GM13977 (cell line): ENCODE results near the gene FSD2.

Experiments used
- DNase-seq: peaks from one replicate; pipeline ENCODE4 v3.0.0; 2012; ENCODE audit warnings: low spot score
- CTCF ChIP-seq: IDR thresholded peaks from 2 replicates; pipeline ENCODE4 v1.5.1; 2012; ENCODE audit warnings: mild to moderate bottlenecking, control low read depth; ENCODE audit not compliant: insufficient read depth; ENCODE audit errors: extremely low read depth, missing control alignments
- in situ Hi-C: fragments of 300-500 bp; cut with MboI; formaldehyde crosslinking; loops from one replicate; pipeline ENCODE4 v1.12.0; 2022; ENCODE audit warnings: low sequenced_read_pairs, low pct_unique_long_range_greater_than_20kb, mixed read lengths, inconsistent platforms; ENCODE audit not compliant: unreplicated experiment

The FSD2 gene

DNA sequence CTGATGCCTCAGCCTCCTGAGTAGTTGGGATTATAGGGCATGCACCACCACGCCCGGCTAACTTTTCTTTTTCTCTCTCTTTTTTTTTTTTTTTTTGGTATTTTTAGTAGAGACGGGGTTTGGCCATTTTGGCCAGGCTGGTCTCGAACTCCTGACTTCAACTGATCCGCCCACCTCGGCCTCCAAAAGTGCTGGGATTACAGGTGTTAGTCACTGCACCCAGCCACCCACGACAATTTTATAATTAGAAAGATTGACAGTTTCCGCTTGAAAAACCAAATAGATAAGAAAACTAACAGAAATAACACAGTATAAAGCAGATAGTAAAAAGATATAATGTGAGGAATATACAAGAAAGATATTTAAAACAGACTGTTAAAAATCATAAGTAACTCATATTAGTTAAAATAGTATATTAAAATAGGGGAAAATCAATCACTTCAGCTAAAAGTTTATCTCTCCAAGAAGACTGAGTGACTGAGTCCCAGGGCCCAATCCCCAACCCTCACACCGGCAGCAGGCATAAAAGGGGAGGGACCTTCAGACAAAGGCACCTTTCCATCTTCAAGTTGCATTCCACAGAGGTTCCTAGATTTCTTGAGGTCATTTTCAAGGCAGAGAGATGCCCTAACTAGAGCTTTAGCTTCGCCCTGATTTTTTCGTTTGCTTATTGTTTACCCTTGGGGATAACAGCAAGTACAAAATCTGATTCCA, 2.2 kb upstream of the FSD2 start:
- in situ Hi-C loops, result no loop called here
- no peak for TF ChIP-seq CTCF
- no peak for DNase-seq

- in situ Hi-C loops, result no loop called here
- no peak for TF ChIP-seq CTCF
- no peak for DNase-seq
Measured at GRCh38 chr15:82804575-82804949, 1.3 kb downstream of the FSD2 start.

GRCh38 chr15:82803793-82804574, 1.9 kb downstream of the FSD2 start:
- in situ Hi-C loops, result no loop called here
- no peak for DNase-seq
- TF ChIP-seq CTCF, result no peak

GRCh38 chr15:82802497-82802896, 3.4 kb downstream of the FSD2 start:
- no peak for DNase-seq
- no peak for TF ChIP-seq CTCF
- in situ Hi-C loops, result no loop called here

DNA sequence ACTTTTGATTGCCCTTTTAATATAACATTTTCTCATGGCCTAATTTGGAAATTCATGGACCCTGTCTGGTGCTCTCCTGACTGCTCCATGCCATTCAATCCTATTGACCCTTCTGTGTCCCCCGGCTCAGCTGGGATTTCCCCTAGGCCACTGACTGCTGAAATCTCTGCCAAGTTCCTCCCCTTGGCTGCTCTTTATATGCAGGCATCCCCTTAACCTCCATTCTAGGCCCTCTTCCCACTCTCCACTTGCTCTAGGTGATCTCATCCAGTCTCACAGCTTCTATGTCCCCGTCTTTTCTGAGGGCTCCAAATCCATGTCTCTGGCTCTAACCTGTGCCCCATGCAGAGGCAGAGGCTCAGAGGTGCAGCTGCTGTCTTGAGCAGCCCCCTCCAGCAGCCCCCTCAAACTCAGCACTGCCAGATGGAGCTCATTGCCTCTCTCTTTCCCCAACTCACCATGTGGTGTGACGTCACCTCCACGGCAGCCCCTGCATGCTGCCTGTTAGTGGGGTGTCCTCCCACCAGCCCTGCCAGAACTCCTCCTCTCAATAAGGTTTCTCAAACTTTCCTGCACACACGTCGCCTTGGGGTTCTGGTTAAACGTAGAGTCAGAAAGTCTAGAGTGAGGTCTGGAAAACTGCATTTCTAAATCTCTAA, 6.6 kb downstream of the FSD2 start:
- in situ Hi-C loops, result no loop called here
- no peak for TF ChIP-seq CTCF
- DNase-seq, result no peak

- DNase-seq, result no peak
- TF ChIP-seq CTCF, result no peak
- in situ Hi-C loops, result no loop called here
Measured at GRCh38 chr15:82798531-82799166, 7.2 kb downstream of the FSD2 start.
